Activated naive CD4-positive, alpha-beta T cell treated with anti-CD3 and anti-CD28 coated beads, Interleukin-2, amount 10 ng/mL, durations not matched to agents 7 days and 5 days (primary cell): ENCODE measurements around the gene TRAF3IP3.

Experiments
- CTCF ChIA-PET: fragments of 350-600 bp; sonication (Branson Sonifier 250); formaldehyde crosslinking; loops from one replicate; lab custom pipeline; 2021; ENCODE audit warnings: antibody characterized with exemption; lab: Charles Lee
- DNase-seq: peaks from one replicate; pipeline ENCODE4 v3.0.0-alpha.2; 2020
- H3K27ac Mint-ChIP-seq: one replicate; pipeline ENCODE4 v1.8.0; 2021; ENCODE audit warnings: mild to moderate bottlenecking, moderate library complexity, mixed read lengths
- H3K27me3 Mint-ChIP-seq: one replicate; pipeline ENCODE4 v1.8.0; 2021; ENCODE audit warnings: mild to moderate bottlenecking, mixed read lengths
- H3K36me3 Mint-ChIP-seq: one replicate; pipeline ENCODE4 v1.8.0; 2021; ENCODE audit warnings: mixed read lengths
- H3K4me1 Mint-ChIP-seq: one replicate; pipeline ENCODE4 v1.8.0; 2021; ENCODE audit warnings: mixed read lengths
- H3K4me3 Mint-ChIP-seq: one replicate; pipeline ENCODE4 v1.8.0; 2021; ENCODE audit warnings: mild to moderate bottlenecking, moderate library complexity, mixed read lengths
- H3K9me3 Mint-ChIP-seq: one replicate; pipeline ENCODE4 v1.8.0; 2021; ENCODE audit warnings: mixed read lengths

The TRAF3IP3 gene

DNA sequence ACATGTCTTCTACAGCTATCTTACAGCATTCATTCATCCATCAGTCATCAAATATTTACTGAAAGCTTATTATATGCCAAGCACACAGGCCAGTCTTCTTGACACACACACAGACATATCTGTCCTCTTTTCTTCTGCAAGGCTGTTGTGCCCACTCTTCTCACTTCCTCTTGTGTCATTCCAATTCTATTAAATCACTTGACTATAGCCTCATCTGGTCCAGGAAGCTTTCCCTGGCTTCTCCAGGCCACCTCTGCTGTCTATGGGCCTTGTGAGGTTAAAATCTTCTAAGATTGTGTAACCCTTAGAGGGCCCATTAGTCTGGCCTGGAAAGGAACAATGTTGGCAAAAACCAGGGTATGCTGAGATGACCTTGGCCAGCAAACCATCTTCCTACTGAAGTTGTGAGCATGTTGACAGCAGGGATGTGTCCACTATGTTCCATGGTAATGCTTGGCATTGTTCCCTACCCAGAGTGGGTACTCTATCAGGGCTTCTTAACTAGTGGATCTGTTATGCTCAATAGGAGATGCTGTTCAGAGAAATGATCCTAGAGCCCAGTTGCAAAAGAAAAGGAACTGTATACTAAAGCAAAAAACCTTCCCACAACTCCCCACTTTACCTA is 5.3 kb downstream of the TRAF3IP3 start:
- H3K36me3 Mint-ChIP-seq: peaks cover 92% of the 10 kb centered on the region
- no peak overlapping the region for H3K4me3 Mint-ChIP-seq
- peak overlapping the region; percentile 50 for H3K27ac Mint-ChIP-seq
- H3K9me3 Mint-ChIP-seq: no peaks in the 10 kb centered on the region
- H3K4me1 Mint-ChIP-seq: peaks cover 77% of the 10 kb centered on the region
- no peak for DNase-seq
- CTCF ChIA-PET: interaction anchor here (1.0 to 3.3 kb wide), 2 partner anchors 8 to 13 kb away, joined by 4 to 21 read pairs; no protein-coding TSS in a partner anchor
- no peaks in the 10 kb centered on the region for H3K27me3 Mint-ChIP-seq

DNA sequence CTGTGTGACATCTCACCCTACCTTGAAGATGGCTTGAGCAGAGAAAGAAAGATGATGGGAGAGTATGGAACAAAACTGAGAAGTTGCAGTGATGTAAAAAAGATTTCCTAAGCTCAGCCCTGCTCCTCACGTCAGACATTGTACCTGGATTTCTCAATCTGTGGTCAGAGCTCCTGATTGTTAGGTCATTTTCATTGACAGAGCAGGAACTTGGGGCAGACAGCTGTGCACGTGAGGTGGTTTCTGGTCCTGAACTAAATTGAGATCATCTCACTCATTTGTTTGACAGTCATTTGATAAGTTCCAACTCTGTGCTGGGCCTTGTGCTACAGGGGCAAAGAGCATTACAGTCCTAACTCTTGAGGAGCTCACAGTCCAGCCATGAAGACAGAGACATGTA is 10.2 kb downstream of the TRAF3IP3 start:
- H3K9me3 Mint-ChIP-seq: no peaks in the 10 kb centered on the region
- H3K4me3 Mint-ChIP-seq: no peak overlapping the region
- no peak overlapping the region for H3K27ac Mint-ChIP-seq
- H3K4me1 Mint-ChIP-seq: peaks cover 65% of the 10 kb centered on the region
- peaks cover 57% of the 10 kb centered on the region for H3K36me3 Mint-ChIP-seq
- no peaks in the 10 kb centered on the region for H3K27me3 Mint-ChIP-seq
- DNase-seq: no peak
- CTCF ChIA-PET: interaction anchor here (1.3 to 6.0 kb wide), 3 partner anchors 10 to 72 kb away, joined by 3 to 96 read pairs (median 60); partner anchors contain the start of gene TRAF3IP3

DNA sequence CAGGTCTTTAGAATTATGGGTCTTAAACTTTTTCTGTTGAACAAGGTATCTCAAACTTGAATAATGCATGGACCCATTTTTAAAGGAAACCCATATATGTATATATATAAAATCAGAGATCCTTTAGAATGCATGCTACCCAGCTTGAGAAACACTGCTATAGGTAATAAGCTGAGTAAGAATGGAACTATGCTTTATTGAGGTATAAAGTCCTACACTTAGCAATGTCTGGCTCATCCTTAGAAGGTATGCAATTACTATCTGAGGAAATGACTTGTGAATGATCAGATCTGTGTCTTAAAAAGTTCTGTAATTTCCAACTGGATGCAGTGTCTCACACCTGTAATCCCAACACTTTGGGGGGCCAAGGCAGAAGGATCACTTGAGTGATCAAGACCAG is 11.2 kb downstream of the TRAF3IP3 start:
- Mint-ChIP-seq H3K4me1 (peaks cover 54% of the 10 kb centered on the region), H3K4me3 (no peak overlapping the region), H3K9me3 (no peaks in the 10 kb centered on the region), H3K27ac (no peak overlapping the region), H3K27me3 (no peaks in the 10 kb centered on the region), H3K36me3 (peaks cover 47% of the 10 kb centered on the region)
- no peak for DNase-seq
- CTCF ChIA-PET: interaction anchor here (1.1 to 6.0 kb wide), 4 partner anchors 11 to 164 kb away, joined by 3 to 96 read pairs (median 32); partner anchors contain the start of gene TRAF3IP3

DNA sequence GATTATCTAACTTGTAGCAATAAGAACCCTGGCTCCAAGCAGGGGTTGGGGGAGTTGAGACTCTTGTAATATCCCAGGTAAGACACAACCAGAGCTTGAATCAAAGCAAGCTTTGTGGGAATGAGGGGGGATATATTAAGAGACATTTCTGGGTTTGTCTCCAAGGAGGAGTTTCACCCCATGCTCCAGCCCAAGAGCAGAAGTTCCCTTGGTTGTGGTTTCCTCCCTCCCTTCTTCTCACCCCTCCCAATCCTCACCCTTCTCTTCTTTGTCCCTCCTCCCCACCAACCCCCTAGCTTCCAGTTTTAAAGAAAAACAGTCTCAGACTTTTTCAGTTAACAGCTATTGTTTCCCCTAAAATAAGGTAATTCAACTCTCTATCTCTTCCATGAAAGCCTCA is 11.9 kb downstream of the TRAF3IP3 start:
- H3K4me3 Mint-ChIP-seq: no peak overlapping the region
- H3K9me3 Mint-ChIP-seq: no peaks in the 10 kb centered on the region
- H3K4me1 Mint-ChIP-seq: peaks cover 48% of the 10 kb centered on the region
- H3K36me3 Mint-ChIP-seq: peaks cover 41% of the 10 kb centered on the region
- no peak overlapping the region for H3K27ac Mint-ChIP-seq
- CTCF ChIA-PET: interaction anchor here (0.7 to 6.0 kb wide), 9 partner anchors 8 to 201 kb away, joined by 3 to 96 read pairs (median 7); partner anchors contain the start of gene TRAF3IP3
- H3K27me3 Mint-ChIP-seq: no peaks in the 10 kb centered on the region
- no peak for DNase-seq

DNA sequence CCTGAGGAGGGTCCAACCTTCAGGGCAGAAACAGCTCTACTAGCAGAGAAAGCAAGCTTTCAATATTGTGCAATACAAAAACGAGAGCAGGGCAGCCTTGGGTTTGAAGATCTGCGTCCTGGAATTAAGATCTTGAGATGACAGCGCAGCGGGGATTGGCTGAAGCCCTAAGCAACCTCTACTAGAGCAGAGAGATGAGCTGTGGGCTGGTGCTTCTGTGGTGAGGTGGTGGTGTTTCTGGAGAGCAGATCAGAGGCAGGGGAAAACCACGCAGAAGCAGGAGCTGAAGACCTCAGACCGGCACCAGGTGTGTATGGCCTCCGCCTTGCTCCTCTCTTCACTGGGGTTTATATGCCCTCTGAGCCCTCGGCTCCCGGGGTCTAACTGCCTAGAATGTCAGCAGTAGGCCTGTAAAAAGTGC is 12.5 kb downstream of the TRAF3IP3 start:
- H3K4me1 Mint-ChIP-seq: peaks cover 41% of the 10 kb centered on the region
- no peaks in the 10 kb centered on the region for H3K9me3 Mint-ChIP-seq
- peak; percentile 95 for DNase-seq
- H3K27me3 Mint-ChIP-seq: no peaks in the 10 kb centered on the region
- CTCF ChIA-PET: interaction anchor here (0.7 to 6.0 kb wide), 12 partner anchors 9 to 202 kb away, joined by 3 to 96 read pairs (median 4); partner anchors contain the start of genes HSD11B1 and TRAF3IP3
- no peak overlapping the region for H3K4me3 Mint-ChIP-seq
- H3K27ac Mint-ChIP-seq: no peak overlapping the region
- peaks cover 35% of the 10 kb centered on the region for H3K36me3 Mint-ChIP-seq

DNA sequence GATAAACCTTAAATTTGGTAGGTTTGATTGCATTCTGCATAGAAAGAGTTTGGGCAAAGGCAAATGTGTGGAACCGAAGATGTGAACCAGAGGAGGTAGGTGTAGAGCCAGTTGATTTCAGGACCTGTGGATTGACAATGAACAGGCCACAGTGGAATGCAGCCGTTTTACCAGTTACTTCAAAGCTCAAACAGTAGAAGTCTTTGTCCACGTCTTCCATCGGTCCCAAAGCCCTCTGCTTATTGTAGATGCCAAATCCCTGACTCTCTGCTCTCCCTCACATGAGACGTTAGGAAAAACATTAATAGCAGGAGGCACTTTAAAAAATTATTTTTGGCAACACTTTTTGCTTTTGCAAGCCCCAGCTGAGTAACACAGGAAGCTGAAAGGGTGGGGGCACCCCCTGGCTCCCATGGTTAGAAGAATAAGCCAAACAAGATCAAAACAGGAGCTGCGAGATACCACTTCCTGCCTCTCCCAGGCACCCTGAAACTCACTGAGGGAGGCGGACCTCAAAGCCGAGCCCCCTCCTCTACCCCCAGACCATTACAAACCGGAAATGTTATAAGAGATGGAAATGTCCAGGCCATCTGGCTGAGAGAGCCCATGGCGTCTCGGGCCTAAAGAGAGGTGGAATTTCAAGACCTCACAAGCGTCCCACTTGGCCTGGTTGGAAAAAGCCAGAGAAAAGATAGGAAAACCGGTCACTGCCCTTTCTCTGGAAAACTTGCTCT is 13.5 kb downstream of the TRAF3IP3 start:
- Mint-ChIP-seq H3K4me1 (peaks cover 32% of the 10 kb centered on the region), H3K27ac (no peak overlapping the region), H3K36me3 (peaks cover 31% of the 10 kb centered on the region), H3K9me3 (no peaks in the 10 kb centered on the region), H3K27me3 (no peaks in the 10 kb centered on the region), H3K4me3 (no peak overlapping the region)
- CTCF ChIA-PET: interaction anchor here (0.8 to 6.0 kb wide), 11 partner anchors 10 to 203 kb away, joined by 3 to 96 read pairs (median 6); partner anchors contain the start of genes HSD11B1 and TRAF3IP3
- peak; percentile 88 for DNase-seq

DNA sequence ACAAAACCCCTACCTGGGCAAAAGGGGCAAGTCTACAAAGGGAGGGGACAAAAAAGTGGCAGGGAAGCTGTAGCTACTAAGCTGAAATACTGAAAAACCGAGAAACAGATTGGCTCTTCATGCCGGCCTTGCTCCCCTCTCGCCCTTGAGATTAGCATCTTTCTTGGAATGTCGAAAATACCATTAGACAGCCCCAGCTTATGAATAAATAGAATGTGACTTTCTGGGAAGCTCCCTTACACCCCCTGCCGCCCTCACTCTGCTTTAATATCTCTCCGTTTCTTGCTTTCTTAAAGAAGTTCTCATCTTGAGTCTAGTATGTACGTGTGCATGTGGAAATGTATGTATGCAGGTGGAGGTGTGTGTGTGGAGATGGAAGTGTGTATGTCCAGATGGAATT is 14.1 kb downstream of the TRAF3IP3 start:
- Mint-ChIP-seq H3K27ac (no peak overlapping the region), H3K4me1 (peaks cover 29% of the 10 kb centered on the region), H3K36me3 (peaks cover 34% of the 10 kb centered on the region), H3K4me3 (no peak overlapping the region), H3K27me3 (no peaks in the 10 kb centered on the region), H3K9me3 (no peaks in the 10 kb centered on the region)
- CTCF ChIA-PET: interaction anchor here (0.8 to 6.0 kb wide), 8 partner anchors 9 to 203 kb away, joined by 3 to 96 read pairs (median 8); partner anchors contain the start of gene TRAF3IP3
- no peak for DNase-seq

DNA sequence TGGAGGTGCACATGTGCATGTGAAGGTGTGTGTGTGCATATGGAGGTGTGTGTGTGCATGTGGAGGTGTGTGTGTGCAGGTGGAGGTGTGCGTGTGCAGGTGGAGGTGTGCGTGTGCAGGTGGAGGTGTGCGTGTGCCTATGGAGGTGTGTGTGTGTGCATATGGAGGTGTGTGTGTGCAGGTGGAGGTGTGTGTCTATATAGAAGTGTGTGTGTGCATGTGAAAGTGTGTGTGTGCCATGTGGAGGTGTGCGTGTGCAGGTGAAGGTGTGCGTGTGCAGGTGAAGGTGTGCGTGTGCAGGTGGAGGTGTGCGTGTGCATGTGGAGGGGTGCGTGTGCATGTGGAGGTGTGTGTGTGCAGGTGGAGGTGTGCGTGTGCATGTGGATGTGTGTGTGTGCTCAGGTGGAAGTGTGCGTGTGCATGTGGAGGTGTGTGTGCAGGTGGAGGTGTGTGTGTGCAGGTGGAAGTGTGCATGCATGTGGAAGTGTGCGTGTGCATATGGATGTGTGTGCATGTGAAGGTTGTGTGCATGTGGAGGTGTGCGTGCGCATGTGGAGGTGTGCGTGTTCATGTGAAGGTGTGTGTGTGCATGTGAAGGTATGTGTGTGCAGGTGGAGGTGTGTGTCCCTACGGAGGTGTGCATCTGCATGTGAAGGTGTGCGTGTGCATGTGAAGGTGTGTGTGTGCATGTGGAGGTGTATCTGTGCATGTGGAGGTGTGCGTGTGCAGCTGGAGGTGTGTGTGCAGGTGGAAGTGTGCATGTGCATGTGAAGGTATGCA is 15.0 kb downstream of the TRAF3IP3 start:
- Mint-ChIP-seq H3K36me3 (peaks cover 35% of the 10 kb centered on the region), H3K4me3 (no peak overlapping the region), H3K27ac (no peak overlapping the region), H3K27me3 (no peaks in the 10 kb centered on the region), H3K4me1 (peaks cover 23% of the 10 kb centered on the region), H3K9me3 (no peaks in the 10 kb centered on the region)
- CTCF ChIA-PET: interaction anchor here (1.1 to 6.0 kb wide), 3 partner anchors 15 to 78 kb away, joined by 6 to 96 read pairs (median 60); partner anchors contain the start of gene TRAF3IP3
- no peak for DNase-seq

DNA sequence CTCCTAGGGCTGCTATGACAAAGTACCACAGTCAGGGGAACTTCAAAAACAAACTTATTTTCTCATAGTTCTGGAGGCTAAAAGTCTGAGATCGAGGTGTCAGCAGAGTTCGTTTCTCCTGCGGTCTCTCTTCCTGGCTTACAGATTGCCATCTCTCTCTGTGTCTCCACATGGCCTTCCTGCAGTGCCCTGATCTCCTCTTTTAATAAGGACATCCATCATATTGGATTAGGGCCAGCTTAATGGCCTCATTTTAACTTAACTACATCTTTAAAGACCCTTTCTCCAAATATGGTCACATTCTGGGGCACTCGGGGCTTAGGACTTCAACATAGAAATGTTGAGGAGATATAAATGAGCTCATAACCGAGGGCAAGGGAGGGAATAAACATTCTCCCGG is 16.3 kb downstream of the TRAF3IP3 start:
- no peaks in the 10 kb centered on the region for H3K9me3 Mint-ChIP-seq
- no peak for DNase-seq
- H3K4me3 Mint-ChIP-seq: no peak overlapping the region
- peaks cover 33% of the 10 kb centered on the region for H3K36me3 Mint-ChIP-seq
- CTCF ChIA-PET: interaction anchor here (1.0 to 1.7 kb wide), 4 partner anchors 15 to 51 kb away, joined by 3 to 5 read pairs (median 4); no protein-coding TSS in a partner anchor
- H3K27ac Mint-ChIP-seq: no peak overlapping the region
- H3K27me3 Mint-ChIP-seq: no peaks in the 10 kb centered on the region
- H3K4me1 Mint-ChIP-seq: peaks cover 19% of the 10 kb centered on the region

DNA sequence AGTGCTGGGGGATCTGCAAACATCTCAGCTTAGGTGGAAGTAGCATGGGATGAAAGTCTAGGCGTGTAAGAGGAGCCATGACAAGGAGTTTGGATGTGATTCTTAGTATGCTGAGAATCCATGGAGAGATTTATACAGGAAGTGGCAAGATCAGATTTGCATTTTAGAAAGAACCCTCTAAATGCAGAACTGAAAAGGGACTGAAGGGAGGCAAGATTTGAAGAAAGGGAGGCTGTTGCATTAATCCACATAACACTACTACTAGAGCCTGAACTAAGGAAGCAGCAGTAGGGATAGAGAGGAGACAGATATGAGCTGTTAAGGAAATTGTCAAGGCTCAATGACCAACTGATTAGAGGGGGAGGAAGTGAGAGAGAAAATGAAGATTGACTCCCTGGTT is 18.7 kb downstream of the TRAF3IP3 start:
- Mint-ChIP-seq H3K4me3 (no peak overlapping the region), H3K9me3 (no peaks in the 10 kb centered on the region), H3K27me3 (no peaks in the 10 kb centered on the region), H3K27ac (peak overlapping the region; percentile 24), H3K4me1 (peaks cover 27% of the 10 kb centered on the region), H3K36me3 (peaks cover 53% of the 10 kb centered on the region)
- CTCF ChIA-PET: interaction anchor here (1.3 to 2.7 kb wide), 3 partner anchors 9 to 48 kb away, joined by 5 to 11 read pairs (median 8); no protein-coding TSS in a partner anchor
- DNase-seq: no peak

DNA sequence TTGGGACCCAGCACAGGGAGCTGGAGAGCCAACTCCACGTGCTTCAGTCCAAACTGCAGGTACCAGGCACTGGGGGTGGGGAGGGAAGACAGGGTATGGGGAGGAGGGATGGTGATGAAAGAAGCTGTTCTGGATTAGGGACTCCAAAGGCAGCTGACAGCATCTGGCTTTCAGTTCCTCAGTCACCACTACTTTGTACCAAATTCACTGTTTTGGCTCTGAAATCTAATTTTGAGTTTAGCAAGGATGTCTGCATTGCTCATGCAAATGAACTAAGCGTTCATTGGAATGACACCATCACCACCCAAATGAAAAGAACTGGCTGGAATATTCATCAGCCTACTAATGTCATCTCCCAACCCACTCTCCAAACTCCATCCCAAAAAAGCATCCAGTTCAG is 19.8 kb downstream of the TRAF3IP3 start:
- Mint-ChIP-seq H3K9me3 (no peaks in the 10 kb centered on the region), H3K27ac (no peak overlapping the region), H3K36me3 (peaks cover 62% of the 10 kb centered on the region), H3K4me1 (peaks cover 32% of the 10 kb centered on the region), H3K27me3 (no peaks in the 10 kb centered on the region), H3K4me3 (no peak overlapping the region)
- CTCF ChIA-PET: interaction anchor here (2.1 to 2.7 kb wide), 2 partner anchors 27 to 47 kb away, joined by 8 to 11 read pairs; no protein-coding TSS in a partner anchor
- DNase-seq: no peak

DNA sequence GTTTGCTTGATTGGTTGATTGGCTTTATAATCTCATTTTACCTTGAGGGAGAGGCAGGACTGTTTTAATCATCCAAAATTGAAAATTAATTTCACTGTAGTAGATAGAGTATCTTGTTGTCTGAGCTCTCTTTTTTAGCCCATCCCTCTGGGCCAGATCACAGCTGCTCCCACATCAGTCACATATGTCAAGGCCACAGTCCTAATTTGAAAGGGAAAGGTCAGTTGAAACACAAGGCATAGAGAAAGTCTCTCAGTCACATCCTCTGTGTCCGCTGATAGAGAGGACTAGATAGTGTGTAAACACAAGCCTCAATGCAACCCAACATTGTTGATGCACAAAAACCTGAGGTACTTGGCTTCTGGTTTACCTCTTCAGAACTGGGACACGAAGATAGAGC is 21.7 kb downstream of the TRAF3IP3 start:
- Mint-ChIP-seq H3K27ac (peak overlapping the region; percentile 35), H3K4me1 (peaks cover 33% of the 10 kb centered on the region), H3K36me3 (peaks cover 69% of the 10 kb centered on the region), H3K9me3 (no peaks in the 10 kb centered on the region), H3K27me3 (no peaks in the 10 kb centered on the region), H3K4me3 (no peak overlapping the region)
- DNase-seq: no peak
- CTCF ChIA-PET: no interaction called here

DNA sequence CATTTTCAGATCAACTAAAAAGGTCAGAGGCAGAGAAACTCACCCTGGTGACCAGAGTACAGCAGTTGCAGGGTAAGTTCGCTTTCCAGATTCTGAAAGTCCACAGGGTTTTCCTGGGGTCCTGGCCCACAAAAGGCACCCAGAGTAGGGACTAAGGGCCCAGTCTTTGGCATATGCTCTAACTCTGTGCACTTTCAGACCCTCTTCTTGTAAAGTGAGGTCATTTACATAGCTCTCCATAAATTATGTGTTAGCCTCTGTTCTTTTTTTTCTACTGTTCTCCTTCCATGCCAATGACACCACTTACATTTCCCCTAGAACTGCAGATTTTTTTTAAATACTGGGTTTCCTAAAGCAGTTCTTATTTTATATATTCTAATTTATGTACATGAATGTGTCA is 22.2 kb downstream of the TRAF3IP3 start:
- Mint-ChIP-seq H3K27ac (peak overlapping the region; percentile 9), H3K27me3 (no peaks in the 10 kb centered on the region), H3K9me3 (no peaks in the 10 kb centered on the region), H3K4me3 (no peak overlapping the region), H3K4me1 (peaks cover 38% of the 10 kb centered on the region), H3K36me3 (peaks cover 72% of the 10 kb centered on the region)
- no peak for DNase-seq
- CTCF ChIA-PET: interaction anchor here (2.1 kb wide), 1 partner anchor 9 kb away, joined by 9 read pairs; no protein-coding TSS in a partner anchor
